Adrenal gland (tissue), 12 donors: ENCODE results near the gene CEP83. TPM values are rescaled to one million over a fixed set of nuclear protein-coding genes. Genes with fewer than 3 reads are reported as not detected.
"Not testable (repeated sequence)": the region's sequence is repeated elsewhere in the genome, so short reads cannot be mapped to it uniquely, and the experiment has no call there.

Experiments
- DNase-seq, 7 donors: peaks; one replicate each; pipeline ENCODE4 v3.0.0-alpha.2; 2019 to 2020
- H3K27ac ChIP-seq, 5 donors: fragments of 200-600 bp; sonication (generic) in 4 of 5; 1 replicate in 3 of 5; 2 replicates in 2 of 5; pipeline versions ENCODE4 v1.5.1 to v1.8.0; 2016 to 2020; ENCODE audit warnings: mild to moderate bottlenecking in 1 of 5
- H3K27me3 ChIP-seq: fragments of 200-600 bp; 2 replicates; pipeline ENCODE4 v1.8.0; 2021
- H3K36me3 ChIP-seq, 2 donors: fragments of 200-600 bp; replicated peaks in 1 of 2; 1 replicate in 1 of 2; 2 replicates in 1 of 2; pipeline versions ENCODE4 v1.5.1 to v1.8.0; 2018 to 2022
- H3K4me1 ChIP-seq, 2 donors: fragments of 200-600 bp; replicated peaks in 1 of 2; 1 replicate in 1 of 2; 2 replicates in 1 of 2; pipeline versions ENCODE4 v1.5.1 to v1.8.0; 2018 to 2021
- H3K4me3 ChIP-seq, 4 donors: fragments of 200-600 bp; sonication (generic) in 3 of 4; one replicate each; pipeline ENCODE4 v1.5.1; 2016 to 2018
- H3K9me3 ChIP-seq, 3 donors: fragments of 200-600 bp; sonication (generic) in 1 of 3; replicated peaks in 1 of 3; 1 replicate in 2 of 3; 2 replicates in 1 of 3; pipeline versions ENCODE4 v1.5.1 to v1.8.0; 2016 to 2021
- CTCF ChIP-seq, 6 experiments: fragments of 450-650 bp in 4 of 6; fragments of 200-600 bp in 2 of 6; sonication (generic) in 1 of 6; IDR thresholded peaks; 1 replicate in 5 of 6; 2 replicates in 1 of 6; pipeline versions ENCODE4 v1.5.1 to v1.8.0; 2016 to 2021; ENCODE audit warnings: antibody characterized with exemption in 6 of 6, mild to moderate bottlenecking in 2 of 6, moderate library complexity in 1 of 6
- POLR2A ChIP-seq, 2 donors: fragments of 450-650 bp; IDR thresholded peaks; one replicate each; pipeline ENCODE4 v1.6.1; 2017; ENCODE audit warnings: antibody characterized with exemption in 2 of 2, mild to moderate bottlenecking in 2 of 2, moderate library complexity in 1 of 2
- WGBS, 4 donors: extraction: QIAGEN DNeasy Blood & Tissue Kit in 2 of 4; methylation state at CpG; one replicate each; pipeline versions ENCODE4 v1.1.5 to v1.1.7; 2013 to 2017; 5-methylcytosine and 5-hydroxymethylcytosine counted together
- intact Hi-C, 2 donors: fragments of 100-400 bp; cut with DNase I; formaldehyde crosslinking; loops; one replicate each; pipeline versions ENCODE4 v1.14.1 to v1.15.0; 2022 to 2023
- polyA plus RNA-seq, 3 donors: library from polyadenylated mRNA; stranded (reverse); fragments of 200-250 nt in 2 of 3; fragments of 350-450 nt in 1 of 3; fragmentation: Illumina TruSeq in 1 of 3; extraction: RNeasy Lipid Tissue Mini Kit (QIAGEN cat#74804) in 1 of 3; gene quantifications; one replicate each; pipeline ENCODE4 v1.2.3, GENCODE V29; 2013 to 2014
- total RNA-seq, 9 donors: library from RNA; depleted of rRNA in 4 of 9; stranded (reverse); fragments of >200 nt in 4 of 9; fragments of 120-200 nt in 1 of 9; fragmentation: NEBNext Ultra II Directional in 1 of 9; extraction: Animal tissue kit (Norgen Biotek cat#: 25700) in 1 of 9; gene quantifications; one replicate each; pipeline versions ENCODE4 v1.1.0 to v1.2.4, GENCODE V29; 2013 to 2023
- donor health status: healthy with polysubstance abuse.
- donor health status: Bipolar disorder and iron deficiency.
- donor health status: DM: yes; HTN: yes; CAD: no.
- donor health status: DM: no; HTN: no; CAD: no.
- donor health status: DM: no; HTN: no; CAD: no.
- donor health status: DM: yes; HTN: yes; CAD: no.

The CEP83 gene
- total and polyA plus RNA-seq, 12 donors, result 7.8 to 30.4 (median 18.4) TPM

GRCh38 chr12:94318181-94318580, 141.5 kb downstream of the CEP83 start:
- 56 to 76% (median 62%) methylated on average over 1 of the region's 1 CpG for WGBS, 4 donors
- Histone ChIP-seq H3K27me3 (no peaks in the 10 kb centered on the region), H3K9me3 (no peaks in the 10 kb centered on the region), H3K4me1 (no peaks in the 10 kb centered on the region), H3K27ac (no peak overlapping the region), H3K4me3 (no peak overlapping the region), H3K36me3 (no peaks in the 10 kb centered on the region)
- no peak for DNase-seq
- TF ChIP-seq POLR2A (IDR thresholded peaks at IDR 0.05), result no peak
- no peak for TF ChIP-seq CTCF (IDR thresholded peaks at IDR 0.05)
- intact Hi-C loops, result no loop called here

DNA sequence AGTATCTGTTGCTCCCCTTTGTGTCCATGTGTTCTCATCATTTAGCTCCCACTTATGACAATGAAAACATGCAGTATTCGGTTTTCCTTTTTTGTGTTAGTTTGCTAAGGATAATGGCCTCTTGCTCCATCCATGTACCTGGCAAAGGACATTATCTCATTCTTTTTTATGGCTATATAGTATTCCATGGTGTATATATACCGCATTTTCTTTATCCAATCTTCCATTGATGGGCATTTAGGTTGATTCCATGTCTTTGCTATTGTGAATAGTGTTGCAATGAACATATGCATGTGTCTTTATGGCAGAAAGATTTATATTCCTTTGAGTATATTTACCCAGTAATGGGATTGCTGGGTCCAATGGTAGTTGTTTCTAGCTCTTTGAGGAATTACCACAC, 143.1 kb downstream of the CEP83 start:
- H3K4me1 ChIP-seq, H3K9me3 ChIP-seq, H3K4me3 ChIP-seq, H3K27me3 ChIP-seq, DNase-seq, intact Hi-C loops, H3K27ac ChIP-seq, H3K36me3 ChIP-seq: not testable (repeated sequence)
- 88 to 100% (median 98%) methylated on average over 2 of the region's 2 CpGs for WGBS, 4 donors

DNA sequence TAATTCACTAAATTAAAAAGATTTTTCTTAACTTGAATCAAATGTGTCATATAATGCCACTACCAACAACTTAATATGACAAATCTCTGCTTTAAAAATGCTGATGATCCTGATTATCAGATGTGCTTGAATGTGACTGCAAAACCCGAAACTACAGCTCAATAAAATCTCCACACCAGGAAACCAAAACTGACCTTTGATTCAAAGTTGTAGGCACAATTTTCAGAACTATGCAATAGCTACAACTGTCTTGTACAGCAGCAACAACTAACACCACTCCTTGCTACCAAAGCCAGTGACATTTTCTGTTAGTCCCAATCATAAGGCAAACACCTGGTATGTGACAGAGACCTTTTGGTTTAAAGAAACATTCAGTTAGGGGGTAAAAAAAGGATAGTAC, 147.3 kb downstream of the CEP83 start:
- TF ChIP-seq POLR2A (IDR thresholded peaks at IDR 0.05) (no peak), CTCF (IDR thresholded peaks at IDR 0.05) (no peak)
- no peak for DNase-seq
- Histone ChIP-seq H3K9me3 (no peaks in the 10 kb centered on the region), H3K27ac (no peak overlapping the region), H3K36me3 (no peaks in the 10 kb centered on the region), H3K4me3 (no peak overlapping the region), H3K4me1 (peaks cover 0 to 10% of the 10 kb centered on the region in 2 donors), H3K27me3 (no peaks in the 10 kb centered on the region)
- intact Hi-C loops, result no loop called here
- WGBS, 4 donors, result 95 to 100% (median 98%) methylated on average over 1 of the region's 1 CpG

DNA sequence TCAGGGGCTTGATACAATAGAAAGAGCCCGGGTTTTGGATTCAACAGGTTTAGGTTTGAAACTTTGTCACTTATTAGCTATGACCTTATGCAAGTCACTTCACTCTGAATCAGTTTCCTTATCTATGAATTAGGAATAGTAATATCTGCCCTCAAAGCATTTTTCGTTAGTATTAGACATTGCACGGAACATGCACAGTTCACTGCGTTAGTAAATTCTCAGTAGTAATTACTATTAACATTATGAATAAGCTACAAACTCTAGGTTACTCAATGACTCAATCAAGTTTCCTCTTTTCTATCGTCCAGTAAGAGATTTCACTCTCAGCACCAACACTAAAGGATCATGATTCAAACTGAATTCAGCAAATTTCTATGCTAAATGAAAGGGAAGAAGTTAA, 150.3 kb downstream of the CEP83 start:
- TF ChIP-seq CTCF (IDR thresholded peaks at IDR 0.05) (no peak), POLR2A (IDR thresholded peaks at IDR 0.05) (no peak)
- no peak for DNase-seq
- Histone ChIP-seq H3K9me3 (no peaks in the 10 kb centered on the region), H3K4me3 (no peak overlapping the region), H3K27me3 (no peaks in the 10 kb centered on the region), H3K4me1 (peaks cover 0 to 10% of the 10 kb centered on the region in 2 donors), H3K36me3 (peaks cover 0 to 6% of the 10 kb centered on the region in 2 donors), H3K27ac (no peak overlapping the region)
- intact Hi-C loops, result no loop called here
- 86 to 90% (median 87%) methylated on average over 5 of the region's 5 CpGs for WGBS, 4 donors

GRCh38 chr12:94308612-94309011, 151.1 kb downstream of the CEP83 start:
- 21 to 29% (median 24%) methylated on average over 2 of the region's 2 CpGs for WGBS, 4 donors

More at GRCh38 chr12:94308612-94309011, 151.1 kb downstream of the CEP83 start:
- intact Hi-C loops, result no loop called here
- no peak for TF ChIP-seq CTCF (IDR thresholded peaks at IDR 0.05)
- no peak for TF ChIP-seq POLR2A (IDR thresholded peaks at IDR 0.05)
- Histone ChIP-seq H3K4me1 (peaks cover 0 to 10% of the 10 kb centered on the region in 2 donors), H3K4me3 (no peak overlapping the region), H3K27ac (no peak overlapping the region), H3K27me3 (no peaks in the 10 kb centered on the region), H3K36me3 (peaks cover 0 to 11% of the 10 kb centered on the region in 2 donors), H3K9me3 (no peaks in the 10 kb centered on the region)
- DNase-seq, result no peak
